GM21528 (cell line): ENCODE measurements around the gene POLR2J.
"Not testable (repeated sequence)": the region's sequence is repeated elsewhere in the genome, so short reads cannot be mapped to it uniquely, and the experiment has no call there.

Source experiments
- ATAC-seq: cut with Tn5 transposase; IDR thresholded peaks from one replicate; pipeline ENCODE4 v1.9.1; 2021; ENCODE audit warnings: mild to moderate bottlenecking, moderate library complexity; ENCODE audit not compliant: unreplicated experiment, low FRiP score

POLR2J gene

GRCh38 chr7:102467581-102468477 lies 10.9 kb downstream of the POLR2J start:
- ATAC-seq = no peak

GRCh38 chr7:102466097-102466496 lies 12.6 kb downstream of the POLR2J start:
- no peak for ATAC-seq

- peak; percentile 74 for ATAC-seq
Observed at GRCh38 chr7:102464577-102465280, 14.0 kb downstream of the POLR2J start, which contains the start of the genes ALKBH4 and LRWD1. ALKBH4 (minus strand) TSS chr7:102464863; CDS start chr7:102464836, 27 bp downstream. LRWD1 (plus strand) TSS chr7:102464984; CDS start chr7:102465081, 97 bp downstream.

- peak; percentile 5 for ATAC-seq
Observed at GRCh38 chr7:102463841-102464576, 14.7 kb downstream of the POLR2J start.

GRCh38 chr7:102460467-102460866 lies 18.3 kb downstream of the POLR2J start:
- no peak for ATAC-seq

- no peak for ATAC-seq
Observed at GRCh38 chr7:102459221-102459844, 19.4 kb downstream of the POLR2J start.

- no peak for ATAC-seq
Observed at GRCh38 chr7:102457352-102457924, 21.3 kb downstream of the POLR2J start.

GRCh38 chr7:102456327-102456726 lies 22.4 kb downstream of the POLR2J start:
- ATAC-seq = no peak

- ATAC-seq = no peak
Observed at GRCh38 chr7:102455596-102455995, 23.1 kb downstream of the POLR2J start.

GRCh38 chr7:102454932-102455331 lies 23.8 kb downstream of the POLR2J start:
- not testable (repeated sequence) for ATAC-seq

GRCh38 chr7:102454468-102454867 lies 24.3 kb downstream of the POLR2J start:
- no peak for ATAC-seq

GRCh38 chr7:102453319-102453718 lies 25.4 kb downstream of the POLR2J start:
- no peak for ATAC-seq

- ATAC-seq = no peak
Observed at GRCh38 chr7:102452451-102452850, 26.3 kb downstream of the POLR2J start.

- ATAC-seq = no peak
Observed at GRCh38 chr7:102451371-102452054, 27.2 kb downstream of the POLR2J start.

GRCh38 chr7:102450242-102450641 lies 28.5 kb downstream of the POLR2J start:
- ATAC-seq = no peak

GRCh38 chr7:102449136-102449535 lies 29.6 kb downstream of the POLR2J start:
- ATAC-seq = no peak

- ATAC-seq = no peak
Observed at GRCh38 chr7:102447311-102447710, 31.4 kb downstream of the POLR2J start.

GRCh38 chr7:102446387-102447156 lies 32.1 kb downstream of the POLR2J start:
- no peak for ATAC-seq

- ATAC-seq = no peak
Observed at GRCh38 chr7:102445674-102446071, 33.0 kb downstream of the POLR2J start.
